T-helper 17 cell (primary cell): ENCODE measurements around the gene ARPC1A. TPM values are rescaled to one million over a fixed set of nuclear protein-coding genes. Genes with fewer than 3 reads are reported as not detected.
"Not testable (repeated sequence)": the region's sequence is repeated elsewhere in the genome, so short reads cannot be mapped to it uniquely, and the experiment has no call there.

Source experiments
- ATAC-seq: fragments of 150-1000 bp; cut with Tn5 transposase; 2 replicates; pipeline ENCODE4 v1.10.0; 2021; ENCODE audit warnings: mild to moderate bottlenecking, moderate library complexity
- DNase-seq, 3 donors: peaks; one replicate each; pipeline versions ENCODE4 v3.0.0 to v3.0.0-alpha.2; 2020 to 2021
- H3K9me3 ChIP-seq: one replicate; pipeline ENCODE4 v1.7.0; 2013; ENCODE audit warnings: low read length, mild to moderate bottlenecking; ENCODE audit not compliant: control insufficient read depth, poor library complexity, severe bottlenecking
- H3K27ac Mint-ChIP-seq: one replicate; pipeline ENCODE4 v1.8.0; 2022; ENCODE audit warnings: mild to moderate bottlenecking, moderate library complexity, mixed read lengths
- H3K27me3 Mint-ChIP-seq: one replicate; pipeline ENCODE4 v1.8.0; 2022; ENCODE audit warnings: mixed read lengths
- H3K36me3 Mint-ChIP-seq: one replicate; pipeline ENCODE4 v1.8.0; 2022; ENCODE audit warnings: low read depth, mixed read lengths
- H3K4me1 Mint-ChIP-seq: one replicate; pipeline ENCODE4 v1.8.0; 2022; ENCODE audit warnings: mild to moderate bottlenecking, mixed read lengths
- H3K4me3 Mint-ChIP-seq: one replicate; pipeline ENCODE4 v1.8.0; 2022; ENCODE audit warnings: mild to moderate bottlenecking, moderate library complexity, mixed read lengths
- total RNA-seq, 4 donors: library from RNA in 2 of 4; stranded (reverse) in 2 of 4; gene quantifications; one replicate each; pipeline ENCODE4 v1.2.3 and lab custom pipeline; 2022 to 2026

ARPC1A gene
- total RNA-seq, 2 donors from 2014 or later = 29.2 to 37.7 TPM

GRCh38 chr7:99330314-99330961 is 4.7 kb downstream of the ARPC1A start:
- not testable (repeated sequence) for ATAC-seq, DNase-seq, H3K36me3 Mint-ChIP-seq, H3K27me3 Mint-ChIP-seq, H3K9me3 ChIP-seq
- H3K27ac Mint-ChIP-seq = peak overlapping the region; percentile 54
- peaks cover 46% of the 10 kb centered on the region for H3K4me1 Mint-ChIP-seq
- peak overlapping the region; percentile 53 for H3K4me3 Mint-ChIP-seq

- Mint-ChIP-seq H3K4me1 (peaks cover 43% of the 10 kb centered on the region), H3K4me3 (no peak overlapping the region), H3K27ac (peak overlapping the region; percentile 54), H3K36me3 (peaks cover 2% of the 10 kb centered on the region), H3K27me3 (no peaks in the 10 kb centered on the region)
- no peak for ATAC-seq
- no peaks in the 10 kb centered on the region for H3K9me3 ChIP-seq
- no peak for DNase-seq
Observed at GRCh38 chr7:99331002-99331401, 5.3 kb downstream of the ARPC1A start.

- H3K27me3 Mint-ChIP-seq = no peaks in the 10 kb centered on the region
- H3K4me1 Mint-ChIP-seq = peaks cover 5% of the 10 kb centered on the region
- no peak overlapping the region for H3K27ac Mint-ChIP-seq
- H3K36me3 Mint-ChIP-seq = peaks cover 8% of the 10 kb centered on the region
- ATAC-seq = no peak
- DNase-seq = no peak
- H3K4me3 Mint-ChIP-seq = no peak overlapping the region
- no peaks in the 10 kb centered on the region for H3K9me3 ChIP-seq
Observed at GRCh38 chr7:99339595-99339994, 13.9 kb downstream of the ARPC1A start.

GRCh38 chr7:99340659-99341058 is 15.0 kb downstream of the ARPC1A start:
- Mint-ChIP-seq H3K4me1 (peaks cover 5% of the 10 kb centered on the region), H3K36me3 (peaks cover 8% of the 10 kb centered on the region), H3K4me3 (no peak overlapping the region), H3K27me3 (no peaks in the 10 kb centered on the region), H3K27ac (peak overlapping the region; percentile 56)
- DNase-seq (no peak), ATAC-seq (no peak)
- no peaks in the 10 kb centered on the region for H3K9me3 ChIP-seq

DNA sequence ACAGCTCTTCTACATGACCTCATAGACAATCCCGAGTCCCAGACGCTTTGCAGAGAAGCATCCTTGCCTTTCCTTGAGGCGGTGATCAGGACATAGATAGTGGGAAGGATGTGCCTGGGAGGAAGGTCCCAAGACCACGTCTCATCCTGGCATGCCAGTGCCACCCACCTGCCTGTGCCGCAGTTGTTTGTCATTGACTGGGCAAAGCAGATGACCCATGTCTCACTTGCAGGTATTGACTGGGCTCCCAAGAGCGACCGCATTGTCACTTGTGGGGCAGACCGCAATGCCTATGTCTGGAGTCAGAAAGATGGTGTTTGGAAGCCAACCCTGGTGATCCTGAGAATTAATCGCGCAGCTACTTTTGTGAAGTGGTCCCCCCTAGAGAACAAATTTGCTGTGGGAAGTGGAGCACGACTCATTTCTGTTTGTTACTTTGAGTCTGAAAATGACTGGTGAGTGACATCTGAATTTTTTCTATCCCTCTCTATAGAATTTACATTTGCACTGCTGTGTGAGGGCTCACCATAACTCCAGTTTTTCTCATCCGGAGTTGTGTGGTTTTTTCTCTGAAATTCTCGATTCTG is 18.5 kb downstream of the ARPC1A start:
- no peak for ATAC-seq
- Mint-ChIP-seq H3K4me3 (no peak overlapping the region), H3K36me3 (peaks cover 6% of the 10 kb centered on the region), H3K4me1 (peaks cover 3% of the 10 kb centered on the region), H3K27me3 (no peaks in the 10 kb centered on the region), H3K27ac (no peak overlapping the region)
- no peak for DNase-seq
- no peaks in the 10 kb centered on the region for H3K9me3 ChIP-seq

DNA sequence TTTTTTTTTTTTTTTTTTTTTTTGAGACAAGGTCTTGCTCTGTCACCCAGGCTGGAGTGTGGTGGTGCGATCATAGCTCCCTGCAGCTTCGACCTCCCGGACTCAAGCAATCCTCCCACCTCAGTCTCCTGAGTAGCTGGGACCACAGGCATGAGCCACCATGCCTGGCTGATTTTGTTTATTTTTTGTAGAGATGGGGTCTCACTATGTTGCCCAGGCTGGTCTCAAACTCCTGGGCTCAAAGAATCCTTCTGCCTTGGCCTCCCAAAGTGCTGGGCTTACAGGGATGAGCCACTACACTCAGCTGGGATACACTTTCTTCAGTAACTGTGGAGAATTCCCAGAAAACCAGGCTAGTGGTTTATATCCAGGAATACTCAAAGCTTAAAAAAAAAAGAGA is 24.9 kb downstream of the ARPC1A start:
- ATAC-seq, H3K36me3 Mint-ChIP-seq, H3K4me1 Mint-ChIP-seq, H3K9me3 ChIP-seq, DNase-seq, H3K27me3 Mint-ChIP-seq, H3K4me3 Mint-ChIP-seq: not testable (repeated sequence)
- H3K27ac Mint-ChIP-seq = peak overlapping the region; percentile 67

- ATAC-seq (no peak), DNase-seq (no peak)
- no peaks in the 10 kb centered on the region for H3K4me1 Mint-ChIP-seq
- H3K36me3 Mint-ChIP-seq = peaks cover 3% of the 10 kb centered on the region
- no peak overlapping the region for H3K4me3 Mint-ChIP-seq
- H3K27ac Mint-ChIP-seq = no peak overlapping the region
- no peaks in the 10 kb centered on the region for H3K27me3 Mint-ChIP-seq
- H3K9me3 ChIP-seq = no peaks in the 10 kb centered on the region
Observed at GRCh38 chr7:99352247-99352646, 26.5 kb downstream of the ARPC1A start.

DNA sequence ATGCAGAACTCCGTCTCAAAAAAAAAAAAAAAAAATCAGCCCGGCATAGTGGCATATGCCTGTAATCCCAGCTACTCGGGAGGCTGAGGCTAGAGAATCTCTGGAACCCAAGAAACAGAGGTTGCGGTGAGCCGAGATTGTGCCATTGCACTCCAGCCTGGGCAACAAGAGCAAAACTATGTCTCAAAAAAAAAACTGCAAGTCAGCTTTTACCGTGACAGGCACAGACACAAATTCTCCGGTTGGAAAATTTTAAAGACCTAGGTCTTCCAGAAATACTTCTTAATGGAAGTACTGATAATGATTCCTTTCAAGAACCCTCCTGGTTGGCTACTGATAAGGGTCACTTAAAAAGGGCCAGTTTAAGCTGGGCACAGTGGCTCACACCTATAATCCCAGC is 29.4 kb downstream of the ARPC1A start:
- peaks cover 10% of the 10 kb centered on the region for H3K36me3 Mint-ChIP-seq
- H3K4me1 Mint-ChIP-seq = no peaks in the 10 kb centered on the region
- no peak for ATAC-seq

GRCh38 chr7:99357701-99358490 is 32.2 kb downstream of the ARPC1A start:
- peaks cover 7% of the 10 kb centered on the region for H3K36me3 Mint-ChIP-seq
- no peak overlapping the region for H3K27ac Mint-ChIP-seq
- H3K4me1 Mint-ChIP-seq = no peaks in the 10 kb centered on the region
- H3K27me3 Mint-ChIP-seq = no peaks in the 10 kb centered on the region
- ATAC-seq (no peak), DNase-seq (no peak)
- H3K9me3 ChIP-seq = no peaks in the 10 kb centered on the region
- no peak overlapping the region for H3K4me3 Mint-ChIP-seq

More for the DNA sequence above, 29.4 kb downstream of the ARPC1A start:
- no peak for DNase-seq
- H3K4me3 Mint-ChIP-seq = no peak overlapping the region
- no peaks in the 10 kb centered on the region for H3K27me3 Mint-ChIP-seq
- no peaks in the 10 kb centered on the region for H3K9me3 ChIP-seq
- H3K27ac Mint-ChIP-seq = no peak overlapping the region

GRCh38 chr7:99358521-99358920 is 32.8 kb downstream of the ARPC1A start:
- not testable (repeated sequence) for H3K27ac Mint-ChIP-seq, H3K4me1 Mint-ChIP-seq, H3K27me3 Mint-ChIP-seq, ATAC-seq, H3K36me3 Mint-ChIP-seq, H3K9me3 ChIP-seq, DNase-seq, H3K4me3 Mint-ChIP-seq

- Mint-ChIP-seq H3K27ac (no peak overlapping the region), H3K27me3 (no peaks in the 10 kb centered on the region), H3K4me3 (no peak overlapping the region), H3K36me3 (peaks cover 7% of the 10 kb centered on the region), H3K4me1 (no peaks in the 10 kb centered on the region)
- ATAC-seq (no peak), DNase-seq (no peak)
- H3K9me3 ChIP-seq = no peaks in the 10 kb centered on the region
Observed at GRCh38 chr7:99359465-99360154, 33.9 kb downstream of the ARPC1A start.

GRCh38 chr7:99362801-99363200 is 37.1 kb downstream of the ARPC1A start:
- Mint-ChIP-seq H3K4me1 (peaks cover 6% of the 10 kb centered on the region), H3K27ac (no peak overlapping the region), H3K36me3 (peaks cover 4% of the 10 kb centered on the region), H3K4me3 (no peak overlapping the region), H3K27me3 (no peaks in the 10 kb centered on the region)
- no peaks in the 10 kb centered on the region for H3K9me3 ChIP-seq
- ATAC-seq = no peak
- no peak for DNase-seq

DNA sequence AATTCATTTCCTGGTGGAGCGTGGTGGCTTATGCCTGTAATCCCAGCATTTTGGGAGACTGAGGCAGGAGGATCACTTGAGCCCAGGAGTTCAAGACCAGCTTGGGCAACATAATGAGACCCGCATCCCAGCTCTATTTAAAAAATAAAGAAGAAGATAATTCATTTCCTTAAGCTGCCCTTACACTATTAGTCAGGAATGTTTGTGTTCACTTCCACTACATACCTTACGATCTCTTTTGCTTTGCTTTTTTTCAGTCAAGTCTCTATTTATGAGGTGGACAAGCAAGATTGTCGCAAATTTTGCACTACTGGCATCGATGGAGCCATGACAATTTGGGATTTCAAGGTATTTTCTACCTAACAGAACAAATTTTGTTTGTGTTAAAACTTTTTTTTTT is 37.6 kb downstream of the ARPC1A start:
- no peak for ATAC-seq

More for the DNA sequence above, 37.6 kb downstream of the ARPC1A start:
- Mint-ChIP-seq H3K27ac (no peak overlapping the region), H3K4me1 (peaks cover 6% of the 10 kb centered on the region), H3K4me3 (no peak overlapping the region), H3K36me3 (no peaks in the 10 kb centered on the region), H3K27me3 (no peaks in the 10 kb centered on the region)
- H3K9me3 ChIP-seq = no peaks in the 10 kb centered on the region
- no peak for DNase-seq
